Vagina (tissue), 2 donors: ENCODE results near the gene UBAP2L.
"Not testable (repeated sequence)": the region's sequence is repeated elsewhere in the genome, so short reads cannot be mapped to it uniquely, and the experiment has no call there.

Experiments used
- CTCF ChIP-seq, 3 experiments: fragments of 450-650 bp in 2 of 3; fragments of 200-600 bp in 1 of 3; sonication (generic) in 1 of 3; IDR thresholded peaks; one replicate each; pipeline ENCODE4 v1.5.1; 2017 to 2019; ENCODE audit warnings: antibody characterized with exemption in 3 of 3, mild to moderate bottlenecking in 2 of 3, moderate library complexity in 2 of 3
- POLR2AphosphoS5 ChIP-seq, 2 donors: sonication (generic); formaldehyde crosslinking; IDR thresholded peaks; one replicate each; pipeline ENCODE4 v1.9.0; 2017; ENCODE audit warnings: antibody characterized with exemption in 2 of 2, mild to moderate bottlenecking in 2 of 2, low read depth in 1 of 2; ENCODE audit not compliant: insufficient read depth in 1 of 2

GRCh38 chr1:154287591-154287990, 66.8 kb downstream of the UBAP2L start:
- not testable (repeated sequence) for TF ChIP-seq CTCF (IDR thresholded peaks at IDR 0.05); POLR2AphosphoS5 (IDR thresholded peaks at IDR 0.05; ENCODE audit: insufficient read depth in 1 of 2, low read depth in 1 of 2)
